Urinary bladder (tissue), 4 donors: ENCODE results near the gene TNFSF13. TPM values are rescaled to one million over a fixed set of nuclear protein-coding genes. Genes with fewer than 3 reads are reported as not detected.

Experiments
- DNase-seq: peaks from one replicate; pipeline ENCODE4 v3.0.0-alpha.2; 2015; ENCODE audit errors: extremely low spot score
- H3K27ac ChIP-seq: one replicate; pipeline ENCODE4 v1.5.1; 2013; ENCODE audit warnings: low read depth, mild to moderate bottlenecking, moderate library complexity
- H3K36me3 ChIP-seq: one replicate; pipeline ENCODE4 v1.6.1; 2013; ENCODE audit warnings: mild to moderate bottlenecking, moderate library complexity; ENCODE audit not compliant: insufficient read depth
- H3K4me1 ChIP-seq: one replicate; pipeline ENCODE4 v1.6.1; 2013; ENCODE audit warnings: mild to moderate bottlenecking, moderate library complexity; ENCODE audit not compliant: insufficient read depth
- H3K4me3 ChIP-seq: one replicate; pipeline ENCODE4 v1.5.1; 2013; ENCODE audit warnings: low read depth, low read length
- WGBS: extraction: QIAGEN DNeasy Blood & Tissue Kit; methylation state at CpG from one replicate; pipeline ENCODE4 v1.1.7; 2013; 5-methylcytosine and 5-hydroxymethylcytosine counted together
- polyA plus RNA-seq: library from polyadenylated mRNA; stranded (reverse); fragments of 200-250 nt; gene quantifications from one replicate; pipeline ENCODE4 v1.2.3, GENCODE V29; 2013
- total RNA-seq: library from RNA; depleted of rRNA; stranded (reverse); fragments of >200 nt; gene quantifications from one replicate; pipeline ENCODE4 v1.2.3, GENCODE V29; 2014
- donor health status: healthy with polysubstance abuse.
- donor health status: healthy.

Gene TNFSF13
- total and polyA plus RNA-seq, 2 donors: 3.8 to 22.3 TPM

DNA sequence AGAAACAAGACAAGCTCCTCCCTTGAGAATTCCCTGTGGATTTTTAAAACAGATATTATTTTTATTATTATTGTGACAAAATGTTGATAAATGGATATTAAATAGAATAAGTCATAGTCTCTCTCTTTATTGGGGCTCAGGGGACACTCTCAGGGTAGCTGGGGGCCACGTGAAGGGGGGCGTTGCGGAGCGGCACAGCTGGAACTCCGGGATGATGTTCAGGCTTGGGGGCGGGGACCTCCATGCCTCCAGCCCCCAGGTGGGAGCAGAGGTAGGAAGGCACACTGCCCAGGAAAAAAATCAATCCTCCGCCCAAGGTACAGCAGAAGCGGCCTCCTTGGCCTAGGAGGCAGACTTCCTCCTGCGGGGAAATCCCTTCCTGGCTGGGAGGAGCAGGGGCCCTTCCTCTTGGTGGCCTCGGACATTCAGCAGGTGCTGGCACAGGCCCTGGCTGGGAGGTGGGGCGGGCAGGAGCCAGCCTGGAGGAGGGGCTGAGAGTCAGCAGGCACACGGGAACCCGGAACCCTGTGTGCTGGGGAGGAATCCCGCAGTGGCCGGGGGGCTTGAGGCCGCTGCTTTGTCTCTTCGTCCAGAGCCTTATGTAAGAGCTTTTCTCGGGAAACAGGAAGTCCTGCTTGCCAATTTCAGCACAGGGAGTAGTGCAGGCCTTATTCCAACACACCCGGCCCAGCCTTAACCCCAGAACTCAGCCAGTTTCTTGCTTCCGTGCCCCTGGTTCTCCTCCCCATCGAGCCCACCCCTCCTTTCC, 591 bp upstream of the TNFSF13 start:
- H3K27ac ChIP-seq: peak overlapping the region; percentile 87
- no peak for DNase-seq
- no peaks in the 10 kb centered on the region for H3K4me1 ChIP-seq
- no peak overlapping the region for H3K4me3 ChIP-seq
- no peaks in the 10 kb centered on the region for H3K36me3 ChIP-seq
- WGBS: 12% methylated on average over 21 of the region's 21 CpGs

GRCh38 chr17:7559320-7560171, 996 bp downstream of the TNFSF13 start:
- Histone ChIP-seq H3K36me3 (no peaks in the 10 kb centered on the region), H3K4me3 (no peak overlapping the region), H3K4me1 (no peaks in the 10 kb centered on the region), H3K27ac (no peak overlapping the region)
- DNase-seq: no peak
- WGBS: 79% methylated on average over 18 of the region's 18 CpGs

GRCh38 chr17:7560172-7561027, 1.9 kb downstream of the TNFSF13 start:
- Histone ChIP-seq H3K36me3 (peaks cover 1% of the 10 kb centered on the region), H3K27ac (no peak overlapping the region), H3K4me3 (no peak overlapping the region), H3K4me1 (no peaks in the 10 kb centered on the region)
- 26% methylated on average over 22 of the region's 22 CpGs for WGBS
- no peak for DNase-seq

GRCh38 chr17:7561028-7561575, 2.6 kb downstream of the TNFSF13 start:
- Histone ChIP-seq H3K4me1 (no peaks in the 10 kb centered on the region), H3K27ac (peak overlapping the region; percentile 70), H3K36me3 (peaks cover 2% of the 10 kb centered on the region), H3K4me3 (peak overlapping the region; percentile 84)
- WGBS: under 1% methylated on average over 32 of the region's 32 CpGs
- DNase-seq: no peak

DNA sequence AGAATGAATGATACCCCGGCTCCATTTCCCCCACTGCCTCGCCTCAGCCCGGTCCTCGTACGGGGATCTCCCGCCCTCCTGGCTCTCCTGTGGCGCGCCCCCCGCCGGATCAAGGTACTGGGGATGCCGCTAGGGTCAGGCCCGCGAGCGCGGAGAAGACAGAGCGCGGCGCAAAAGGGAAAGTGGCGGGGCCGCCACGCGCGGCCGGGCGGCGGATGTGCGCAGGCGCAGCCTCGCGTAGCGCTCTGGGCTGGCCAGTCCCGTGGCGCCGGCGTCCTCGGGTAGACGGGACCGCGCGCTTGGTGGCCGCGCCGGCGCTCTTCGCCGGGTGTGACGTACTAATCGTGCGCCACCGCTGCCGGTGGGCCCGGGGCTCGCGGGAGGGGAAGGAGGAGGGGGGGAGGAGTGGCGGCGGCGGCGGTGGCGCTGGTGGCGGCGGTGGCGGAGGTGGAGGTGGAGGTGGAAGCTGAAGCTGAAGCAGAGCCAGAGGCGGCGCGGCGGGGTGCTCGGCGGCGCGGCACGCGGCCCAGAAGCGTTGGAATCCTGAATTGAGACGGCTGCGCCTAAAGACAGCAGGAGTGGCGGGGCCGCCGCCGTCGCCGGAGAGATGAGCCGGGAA, 3.1 kb downstream of the TNFSF13 start, which contains the start of gene SENP3:
Gene SENP3 (plus strand): TSS at position 331 of the 619 bp plus-strand sequence. CDS start 1,158 bp downstream, outside the sequence.
- no peaks in the 10 kb centered on the region for H3K4me1 ChIP-seq
- under 1% methylated on average over 82 of the region's 82 CpGs for WGBS
- DNase-seq: no peak

GRCh38 chr17:7562208-7562605, 3.7 kb downstream of the TNFSF13 start:
- DNase-seq: no peak
- H3K4me1 ChIP-seq: no peaks in the 10 kb centered on the region
- WGBS: under 1% methylated on average over 28 of the region's 28 CpGs

More for the DNA sequence above, 3.1 kb downstream of the TNFSF13 start, which contains the start of gene SENP3:
- peak within 1 kb of the TSS; percentile 84 for H3K4me3 ChIP-seq
- peak within 1 kb of the TSS; percentile 76 for H3K27ac ChIP-seq
- H3K36me3 ChIP-seq: peaks cover 2% of the 10 kb centered on the region

GRCh38 chr17:7563115-7563869, 4.7 kb downstream of the TNFSF13 start:
- no peak for DNase-seq
- Histone ChIP-seq H3K4me3 (no peak overlapping the region), H3K4me1 (no peaks in the 10 kb centered on the region), H3K27ac (no peak overlapping the region), H3K36me3 (peaks cover 2% of the 10 kb centered on the region)
- 90% methylated on average over 30 of the region's 30 CpGs for WGBS

More at GRCh38 chr17:7562208-7562605, 3.7 kb downstream of the TNFSF13 start:
- Histone ChIP-seq H3K4me3 (peak overlapping the region; percentile 84), H3K36me3 (peaks cover 2% of the 10 kb centered on the region), H3K27ac (peak overlapping the region; percentile 76)

GRCh38 chr17:7569571-7569970, 11.0 kb downstream of the TNFSF13 start:
- WGBS: 88% methylated on average over 5 of the region's 5 CpGs
- peaks cover 3% of the 10 kb centered on the region for H3K36me3 ChIP-seq
- H3K4me1 ChIP-seq: no peaks in the 10 kb centered on the region
- no peak overlapping the region for H3K4me3 ChIP-seq
- no peak for DNase-seq
- no peak overlapping the region for H3K27ac ChIP-seq

- 96% methylated on average over 10 of the region's 10 CpGs for WGBS
- H3K36me3 ChIP-seq: peaks cover 4% of the 10 kb centered on the region
Observed at GRCh38 chr17:7570351-7570750, 11.8 kb downstream of the TNFSF13 start.

GRCh38 chr17:7572338-7572587, 13.7 kb downstream of the TNFSF13 start:
- Histone ChIP-seq H3K27ac (peak overlapping the region; percentile 77), H3K36me3 (peaks cover 2% of the 10 kb centered on the region), H3K4me1 (no peaks in the 10 kb centered on the region), H3K4me3 (peak overlapping the region; percentile 5)
- no peak for DNase-seq
- WGBS: 0% methylated on average over 11 of the region's 11 CpGs

More at GRCh38 chr17:7570351-7570750, 11.8 kb downstream of the TNFSF13 start:
- no peak for DNase-seq
- H3K4me3 ChIP-seq: no peak overlapping the region
- no peak overlapping the region for H3K27ac ChIP-seq
- H3K4me1 ChIP-seq: no peaks in the 10 kb centered on the region

- H3K36me3 ChIP-seq: peaks cover 2% of the 10 kb centered on the region
- DNase-seq: peak; percentile 98
- under 1% methylated on average over 73 of the region's 73 CpGs for WGBS
- H3K4me3 ChIP-seq: peak overlapping the region; percentile 96
- no peaks in the 10 kb centered on the region for H3K4me1 ChIP-seq
- peak overlapping the region; percentile 98 for H3K27ac ChIP-seq
Observed at GRCh38 chr17:7572588-7573323, 14.2 kb downstream of the TNFSF13 start.
